GM19035 (cell line): ENCODE measurements around the gene SOHLH2.

Source experiments
- ATAC-seq: cut with Tn5 transposase; IDR thresholded peaks from one replicate; pipeline ENCODE4 v1.9.1; 2021; ENCODE audit not compliant: unreplicated experiment

SOHLH2 gene

GRCh38 chr13:36214163-36214921 lies at the start of gene SOHLH2:
Gene SOHLH2, minus strand, starts transcription at chr13:36214556. Its CDS starts 30 bp downstream, at chr13:36214526.
- no peak for ATAC-seq

GRCh38 chr13:36261976-36262375 lies 47.6 kb upstream of the SOHLH2 start:
- no peak for ATAC-seq

GRCh38 chr13:36261011-36261410 lies 46.7 kb upstream of the SOHLH2 start:
- ATAC-seq: no peak

GRCh38 chr13:36259361-36260137 lies 45.2 kb upstream of the SOHLH2 start:
- no peak for ATAC-seq

GRCh38 chr13:36258831-36259230 lies 44.5 kb upstream of the SOHLH2 start:
- no peak for ATAC-seq

- ATAC-seq: no peak
These were observed 37.2 kb upstream of the SOHLH2 start for GRCh38 chr13:36251526-36251925.

GRCh38 chr13:36251017-36251416 lies 36.7 kb upstream of the SOHLH2 start:
- no peak for ATAC-seq

- ATAC-seq: no peak
These were observed 34.3 kb upstream of the SOHLH2 start for GRCh38 chr13:36248700-36249099.

GRCh38 chr13:36244990-36245389 lies 30.6 kb upstream of the SOHLH2 start:
- no peak for ATAC-seq

- ATAC-seq: no peak
These were observed 29.7 kb upstream of the SOHLH2 start for GRCh38 chr13:36244073-36244472.

GRCh38 chr13:36242761-36243160 lies 28.4 kb upstream of the SOHLH2 start:
- no peak for ATAC-seq

GRCh38 chr13:36231236-36231635 lies 16.9 kb upstream of the SOHLH2 start:
- ATAC-seq: no peak

- no peak for ATAC-seq
These were observed 10.4 kb upstream of the SOHLH2 start for GRCh38 chr13:36224730-36225129.

- ATAC-seq: no peak
These were observed 5.5 kb upstream of the SOHLH2 start for GRCh38 chr13:36219883-36220282.

- ATAC-seq: no peak
These were observed 3.1 kb upstream of the SOHLH2 start for GRCh38 chr13:36217456-36217855.

GRCh38 chr13:36212789-36213188 lies 1.6 kb downstream of the SOHLH2 start:
- no peak for ATAC-seq

GRCh38 chr13:36211567-36211966 lies 2.8 kb downstream of the SOHLH2 start:
- ATAC-seq: no peak

GRCh38 chr13:36210738-36211137 lies 3.6 kb downstream of the SOHLH2 start:
- ATAC-seq: no peak

- ATAC-seq: no peak
These were observed 6.7 kb downstream of the SOHLH2 start for GRCh38 chr13:36207672-36208071.

GRCh38 chr13:36193151-36193855 lies 21.1 kb downstream of the SOHLH2 start:
- no peak for ATAC-seq

- ATAC-seq: no peak
These were observed 22.2 kb downstream of the SOHLH2 start for GRCh38 chr13:36192166-36192565.

GRCh38 chr13:36190771-36191170 lies 23.6 kb downstream of the SOHLH2 start:
- ATAC-seq: no peak
